GM13976 (cell line): ENCODE data around the gene GALC.
A peak's percentile ranks its signal among the peaks of the same experiment; 100 is the strongest.

ENCODE experiments used
- DNase-seq: peaks from one replicate; pipeline ENCODE4 v3.0.0; 2012; ENCODE audit warnings: low spot score
- in situ Hi-C: fragments of 300-500 bp; cut with MboI; formaldehyde crosslinking; loops from one replicate; pipeline ENCODE4 v1.12.0; 2022; ENCODE audit warnings: low sequenced_read_pairs, mixed read lengths, inconsistent platforms; ENCODE audit not compliant: unreplicated experiment
- TF ChIP-seq, protein P1 (sequence below): IDR thresholded peaks from 2 replicates; pipeline ENCODE4 v1.5.1; 2012; ENCODE audit warnings: borderline replicate concordance, mild to moderate bottlenecking; ENCODE audit not compliant: insufficient read depth; ENCODE audit errors: extremely low read depth, missing control alignments, control extremely low read depth

Gene GALC

GRCh38 chr14:88023658-88024187 is 30.7 kb upstream of the GALC start:
- TF ChIP-seq, protein P1, sequence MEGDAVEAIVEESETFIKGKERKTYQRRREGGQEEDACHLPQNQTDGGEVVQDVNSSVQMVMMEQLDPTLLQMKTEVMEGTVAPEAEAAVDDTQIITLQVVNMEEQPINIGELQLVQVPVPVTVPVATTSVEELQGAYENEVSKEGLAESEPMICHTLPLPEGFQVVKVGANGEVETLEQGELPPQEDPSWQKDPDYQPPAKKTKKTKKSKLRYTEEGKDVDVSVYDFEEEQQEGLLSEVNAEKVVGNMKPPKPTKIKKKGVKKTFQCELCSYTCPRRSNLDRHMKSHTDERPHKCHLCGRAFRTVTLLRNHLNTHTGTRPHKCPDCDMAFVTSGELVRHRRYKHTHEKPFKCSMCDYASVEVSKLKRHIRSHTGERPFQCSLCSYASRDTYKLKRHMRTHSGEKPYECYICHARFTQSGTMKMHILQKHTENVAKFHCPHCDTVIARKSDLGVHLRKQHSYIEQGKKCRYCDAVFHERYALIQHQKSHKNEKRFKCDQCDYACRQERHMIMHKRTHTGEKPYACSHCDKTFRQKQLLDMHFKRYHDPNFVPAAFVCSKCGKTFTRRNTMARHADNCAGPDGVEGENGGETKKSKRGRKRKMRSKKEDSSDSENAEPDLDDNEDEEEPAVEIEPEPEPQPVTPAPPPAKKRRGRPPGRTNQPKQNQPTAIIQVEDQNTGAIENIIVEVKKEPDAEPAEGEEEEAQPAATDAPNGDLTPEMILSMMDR, result no peak
- in situ Hi-C loops, result no loop called here
- DNase-seq, result peak; percentile 4

- in situ Hi-C loops, result loop anchor here (10.0 kb wide), 1 partner anchor 147 kb away; no protein-coding TSS in a partner anchor
- TF ChIP-seq, protein P1, result no peak
These were observed 24.6 kb upstream of the GALC start for GRCh38 chr14:88017535-88017934.

GRCh38 chr14:88016768-88017167 is 23.8 kb upstream of the GALC start:
- no peak for DNase-seq
- TF ChIP-seq, protein P1, result no peak
- in situ Hi-C loops, result loop anchor here (10.0 kb wide), 1 partner anchor 148 kb away; no protein-coding TSS in a partner anchor

More at GRCh38 chr14:88017535-88017934, 24.6 kb upstream of the GALC start:
- no peak for DNase-seq

- TF ChIP-seq, protein P1, result peak; percentile 78
- in situ Hi-C loops, result loop anchor here (10.0 kb wide), 1 partner anchor 151 kb away; no protein-coding TSS in a partner anchor
- DNase-seq, result no peak
These were observed 20.9 kb upstream of the GALC start for GRCh38 chr14:88013750-88014349.

- in situ Hi-C loops, result loop anchor here (10.0 kb wide), 1 partner anchor 152 kb away; no protein-coding TSS in a partner anchor
- DNase-seq, result no peak
- TF ChIP-seq, protein P1, result no peak
These were observed 19.5 kb upstream of the GALC start for GRCh38 chr14:88012495-88012894.

DNA sequence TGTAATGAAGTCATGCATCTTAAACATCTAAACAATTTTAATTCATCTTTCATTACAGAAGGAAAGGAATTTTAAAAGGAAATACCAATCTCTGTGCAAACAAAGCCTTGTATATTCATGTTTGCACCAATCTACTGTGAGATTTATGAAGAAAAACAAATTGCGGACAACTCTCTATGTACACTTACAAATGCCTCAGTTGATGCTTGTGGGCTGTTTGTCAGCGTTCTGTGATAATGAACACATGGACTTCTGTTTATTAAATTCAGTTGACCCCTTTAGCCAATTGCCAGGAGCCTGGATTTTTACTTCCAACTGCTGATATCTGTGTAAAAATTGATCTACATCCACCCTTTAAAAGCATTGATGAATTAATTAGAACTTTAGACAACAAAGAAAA is 17.3 kb upstream of the GALC start:
- no peak for DNase-seq
- TF ChIP-seq, protein P1, result no peak
- in situ Hi-C loops, result loop anchor here (10.0 kb wide), 1 partner anchor 154 kb away; no protein-coding TSS in a partner anchor
